ENCODE data around the gene POP7.

Gene POP7

GRCh38 chr7:100674411-100675104, 31.4 kb upstream of the POP7 start:
- no peaks in the 10 kb centered on the region for H3K4me1 ChIP-seq (ENCODE audit: control insufficient read depth, insufficient read depth, low read length)
- peak overlapping the region; percentile 37 for H3K9ac ChIP-seq (ENCODE audit: low read depth, low read length)
- peaks cover 28% of the 10 kb centered on the region for H3K36me3 ChIP-seq (ENCODE audit: control insufficient read depth, insufficient read depth, low read length)
- H3K27me3 ChIP-seq (ENCODE audit: control insufficient read depth, insufficient read depth, low read length): peaks cover 9% of the 10 kb centered on the region
- H3K9me3 ChIP-seq (ENCODE audit: control insufficient read depth, insufficient read depth, low read length): no peaks in the 10 kb centered on the region
- H3K4me3 ChIP-seq (ENCODE audit: low read depth, low read length): peak overlapping the region; percentile 83

- Histone ChIP-seq H3K4me3 (ENCODE audit: low read depth, low read length) (peak overlapping the region; percentile 83), H3K36me3 (ENCODE audit: control insufficient read depth, insufficient read depth, low read length) (peaks cover 33% of the 10 kb centered on the region), H3K9me3 (ENCODE audit: control insufficient read depth, insufficient read depth, low read length) (no peaks in the 10 kb centered on the region), H3K27me3 (ENCODE audit: control insufficient read depth, insufficient read depth, low read length) (peaks cover 9% of the 10 kb centered on the region), H3K4me1 (ENCODE audit: control insufficient read depth, insufficient read depth, low read length) (no peaks in the 10 kb centered on the region), H3K9ac (ENCODE audit: low read depth, low read length) (no peak overlapping the region)
Measured at GRCh38 chr7:100675105-100675451, 30.8 kb upstream of the POP7 start.

GRCh38 chr7:100675581-100676350, 30.2 kb upstream of the POP7 start:
- Histone ChIP-seq H3K9ac (ENCODE audit: low read depth, low read length) (no peak overlapping the region), H3K4me1 (ENCODE audit: control insufficient read depth, insufficient read depth, low read length) (no peaks in the 10 kb centered on the region), H3K9me3 (ENCODE audit: control insufficient read depth, insufficient read depth, low read length) (no peaks in the 10 kb centered on the region), H3K36me3 (ENCODE audit: control insufficient read depth, insufficient read depth, low read length) (peaks cover 37% of the 10 kb centered on the region), H3K27me3 (ENCODE audit: control insufficient read depth, insufficient read depth, low read length) (peaks cover 9% of the 10 kb centered on the region), H3K4me3 (ENCODE audit: low read depth, low read length) (peak overlapping the region; percentile 83)

GRCh38 chr7:100676501-100677306, 29.2 kb upstream of the POP7 start:
- no peaks in the 10 kb centered on the region for H3K9me3 ChIP-seq (ENCODE audit: control insufficient read depth, insufficient read depth, low read length)
- peak overlapping the region; percentile 83 for H3K4me3 ChIP-seq (ENCODE audit: low read depth, low read length)
- peaks cover 5% of the 10 kb centered on the region for H3K27me3 ChIP-seq (ENCODE audit: control insufficient read depth, insufficient read depth, low read length)
- H3K4me1 ChIP-seq (ENCODE audit: control insufficient read depth, insufficient read depth, low read length): no peaks in the 10 kb centered on the region
- peaks cover 44% of the 10 kb centered on the region for H3K36me3 ChIP-seq (ENCODE audit: control insufficient read depth, insufficient read depth, low read length)
- H3K9ac ChIP-seq (ENCODE audit: low read depth, low read length): no peak overlapping the region

- Histone ChIP-seq H3K9ac (ENCODE audit: low read depth, low read length) (no peak overlapping the region), H3K27me3 (ENCODE audit: control insufficient read depth, insufficient read depth, low read length) (no peaks in the 10 kb centered on the region), H3K4me3 (ENCODE audit: low read depth, low read length) (no peak overlapping the region), H3K36me3 (ENCODE audit: control insufficient read depth, insufficient read depth, low read length) (peaks cover 53% of the 10 kb centered on the region), H3K4me1 (ENCODE audit: control insufficient read depth, insufficient read depth, low read length) (no peaks in the 10 kb centered on the region), H3K9me3 (ENCODE audit: control insufficient read depth, insufficient read depth, low read length) (no peaks in the 10 kb centered on the region)
Measured at GRCh38 chr7:100677308-100678267, 28.3 kb upstream of the POP7 start.

- H3K36me3 ChIP-seq (ENCODE audit: control insufficient read depth, insufficient read depth, low read length): peaks cover 62% of the 10 kb centered on the region
Measured at GRCh38 chr7:100678291-100678984, 27.5 kb upstream of the POP7 start.

GRCh38 chr7:100679129-100679926, 26.6 kb upstream of the POP7 start:
- Histone ChIP-seq H3K36me3 (ENCODE audit: control insufficient read depth, insufficient read depth, low read length) (peaks cover 70% of the 10 kb centered on the region), H3K27me3 (ENCODE audit: control insufficient read depth, insufficient read depth, low read length) (no peaks in the 10 kb centered on the region), H3K4me1 (ENCODE audit: control insufficient read depth, insufficient read depth, low read length) (no peaks in the 10 kb centered on the region), H3K9ac (ENCODE audit: low read depth, low read length) (no peak overlapping the region), H3K4me3 (ENCODE audit: low read depth, low read length) (no peak overlapping the region), H3K9me3 (ENCODE audit: control insufficient read depth, insufficient read depth, low read length) (no peaks in the 10 kb centered on the region)

More at GRCh38 chr7:100678291-100678984, 27.5 kb upstream of the POP7 start:
- Histone ChIP-seq H3K9me3 (ENCODE audit: control insufficient read depth, insufficient read depth, low read length) (no peaks in the 10 kb centered on the region), H3K4me3 (ENCODE audit: low read depth, low read length) (no peak overlapping the region), H3K27me3 (ENCODE audit: control insufficient read depth, insufficient read depth, low read length) (no peaks in the 10 kb centered on the region), H3K4me1 (ENCODE audit: control insufficient read depth, insufficient read depth, low read length) (no peaks in the 10 kb centered on the region), H3K9ac (ENCODE audit: low read depth, low read length) (no peak overlapping the region)

GRCh38 chr7:100679927-100680575, 25.9 kb upstream of the POP7 start:
- no peaks in the 10 kb centered on the region for H3K9me3 ChIP-seq (ENCODE audit: control insufficient read depth, insufficient read depth, low read length)
- peak overlapping the region; percentile 8 for H3K9ac ChIP-seq (ENCODE audit: low read depth, low read length)
- no peaks in the 10 kb centered on the region for H3K4me1 ChIP-seq (ENCODE audit: control insufficient read depth, insufficient read depth, low read length)
- H3K4me3 ChIP-seq (ENCODE audit: low read depth, low read length): no peak overlapping the region
- H3K27me3 ChIP-seq (ENCODE audit: control insufficient read depth, insufficient read depth, low read length): no peaks in the 10 kb centered on the region
- H3K36me3 ChIP-seq (ENCODE audit: control insufficient read depth, insufficient read depth, low read length): peaks cover 78% of the 10 kb centered on the region

GRCh38 chr7:100680576-100681271, 25.2 kb upstream of the POP7 start:
- no peaks in the 10 kb centered on the region for H3K27me3 ChIP-seq (ENCODE audit: control insufficient read depth, insufficient read depth, low read length)
- no peaks in the 10 kb centered on the region for H3K4me1 ChIP-seq (ENCODE audit: control insufficient read depth, insufficient read depth, low read length)
- H3K9ac ChIP-seq (ENCODE audit: low read depth, low read length): peak overlapping the region; percentile 8
- H3K4me3 ChIP-seq (ENCODE audit: low read depth, low read length): no peak overlapping the region
- no peaks in the 10 kb centered on the region for H3K9me3 ChIP-seq (ENCODE audit: control insufficient read depth, insufficient read depth, low read length)
- peaks cover 84% of the 10 kb centered on the region for H3K36me3 ChIP-seq (ENCODE audit: control insufficient read depth, insufficient read depth, low read length)
